Prostate gland (tissue), 2 donors: Measurements from ENCODE around the gene CEP95.

ENCODE experiments used
- POLR2A ChIP-seq: fragments of 450-650 bp; IDR thresholded peaks from one replicate; pipeline ENCODE4 v1.6.1; 2016; ENCODE audit warnings: antibody characterized with exemption, mild to moderate bottlenecking
- POLR2AphosphoS5 ChIP-seq: sonication (generic); formaldehyde crosslinking; IDR thresholded peaks from one replicate; pipeline ENCODE4 v1.6.1; 2017; ENCODE audit warnings: antibody characterized with exemption
- TF ChIP-seq, protein P1 (sequence below), 4 experiments: fragments of 200-600 bp in 2 of 4; fragments of 450-650 bp in 2 of 4; sonication (generic) in 2 of 4; IDR thresholded peaks; 1 replicate in 3 of 4; 2 replicates in 1 of 4; pipeline ENCODE4 v1.5.1; 2016 to 2019; ENCODE audit warnings: antibody characterized with exemption in 4 of 4, mild to moderate bottlenecking in 2 of 4, moderate library complexity in 2 of 4

DNA sequence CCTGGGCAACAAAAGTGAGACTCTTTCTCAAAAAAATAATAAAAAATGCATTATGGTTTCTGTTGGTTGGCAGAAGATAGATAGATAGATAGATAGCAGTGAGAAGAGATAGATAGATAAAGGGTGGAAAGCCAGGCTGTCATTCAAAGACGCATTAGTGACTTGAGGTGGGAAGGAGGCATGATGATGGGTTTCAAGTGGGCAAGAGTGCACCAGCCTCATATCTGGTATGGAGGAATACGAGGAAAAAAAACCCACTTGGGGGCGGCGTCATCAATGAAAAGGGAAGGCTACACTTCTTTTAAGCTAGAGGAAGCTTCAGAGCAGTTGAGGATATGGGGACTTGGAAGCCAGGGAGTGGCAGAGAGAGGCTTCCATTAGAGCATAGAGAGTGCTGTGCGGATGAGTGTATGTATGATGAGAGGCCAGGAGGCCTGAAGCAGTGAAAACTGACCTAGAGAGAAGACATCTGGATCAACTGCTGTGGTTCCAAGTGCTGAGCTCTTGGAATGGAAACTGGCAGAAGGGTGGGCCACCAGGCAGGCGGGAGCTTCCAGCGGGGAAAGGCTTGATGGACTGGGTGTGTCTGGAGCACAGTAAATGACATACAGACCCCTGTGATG is 31.8 kb downstream of the CEP95 start:
- TF ChIP-seq POLR2AphosphoS5: no peak
- TF ChIP-seq, protein P1, sequence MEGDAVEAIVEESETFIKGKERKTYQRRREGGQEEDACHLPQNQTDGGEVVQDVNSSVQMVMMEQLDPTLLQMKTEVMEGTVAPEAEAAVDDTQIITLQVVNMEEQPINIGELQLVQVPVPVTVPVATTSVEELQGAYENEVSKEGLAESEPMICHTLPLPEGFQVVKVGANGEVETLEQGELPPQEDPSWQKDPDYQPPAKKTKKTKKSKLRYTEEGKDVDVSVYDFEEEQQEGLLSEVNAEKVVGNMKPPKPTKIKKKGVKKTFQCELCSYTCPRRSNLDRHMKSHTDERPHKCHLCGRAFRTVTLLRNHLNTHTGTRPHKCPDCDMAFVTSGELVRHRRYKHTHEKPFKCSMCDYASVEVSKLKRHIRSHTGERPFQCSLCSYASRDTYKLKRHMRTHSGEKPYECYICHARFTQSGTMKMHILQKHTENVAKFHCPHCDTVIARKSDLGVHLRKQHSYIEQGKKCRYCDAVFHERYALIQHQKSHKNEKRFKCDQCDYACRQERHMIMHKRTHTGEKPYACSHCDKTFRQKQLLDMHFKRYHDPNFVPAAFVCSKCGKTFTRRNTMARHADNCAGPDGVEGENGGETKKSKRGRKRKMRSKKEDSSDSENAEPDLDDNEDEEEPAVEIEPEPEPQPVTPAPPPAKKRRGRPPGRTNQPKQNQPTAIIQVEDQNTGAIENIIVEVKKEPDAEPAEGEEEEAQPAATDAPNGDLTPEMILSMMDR (IDR thresholded peaks at IDR 0.05): no peak
- no peak for TF ChIP-seq POLR2A
